Smooth muscle cell (in vitro differentiated cells): Measurements from ENCODE around the gene CARD16. TPM values are rescaled to one million over a fixed set of nuclear protein-coding genes. Genes with fewer than 3 reads are reported as not detected.

Source experiments
- DNase-seq: peaks from one replicate; lab custom pipeline; 2025; ENCODE audit not compliant: unreplicated experiment; lab: John Stamatoyannopoulos, UW
- H2AFZ ChIP-seq: fragments of 200-600 bp; sonication (generic); 2 replicates; pipeline ENCODE4 v1.6.0; 2016; ENCODE audit warnings: antibody characterized with exemption, low read depth, mild to moderate bottlenecking
- H3F3A ChIP-seq: fragments of 200-600 bp; sonication (generic); 2 replicates; pipeline ENCODE4 v1.6.0; 2017; ENCODE audit warnings: antibody characterized with exemption, low read depth
- H3K27ac ChIP-seq: fragments of 200-600 bp; sonication (generic); 2 replicates; pipeline ENCODE4 v1.5.1; 2016; ENCODE audit warnings: low read depth, mild to moderate bottlenecking
- H3K27me3 ChIP-seq: fragments of 200-600 bp; sonication (generic); 2 replicates; pipeline ENCODE4 v1.6.1; 2016; ENCODE audit warnings: low read depth, mild to moderate bottlenecking
- H3K36me3 ChIP-seq: fragments of 200-600 bp; sonication (generic); 2 replicates; pipeline ENCODE4 v1.5.1; 2016; ENCODE audit warnings: low read depth
- H3K4me1 ChIP-seq: fragments of 200-600 bp; sonication (generic); 2 replicates; pipeline ENCODE4 v1.5.1; 2016; ENCODE audit warnings: low read depth
- H3K4me2 ChIP-seq: fragments of 200-600 bp; sonication (generic); 2 replicates; pipeline ENCODE4 v1.6.0; 2016; ENCODE audit warnings: mild to moderate bottlenecking
- H3K4me3 ChIP-seq: fragments of 200-600 bp; sonication (generic); 2 replicates; pipeline ENCODE4 v1.5.1; 2016; ENCODE audit warnings: mild to moderate bottlenecking
- H3K79me2 ChIP-seq: fragments of 200-600 bp; sonication (generic); 2 replicates; pipeline ENCODE4 v1.6.0; 2016; ENCODE audit warnings: low read depth, mild to moderate bottlenecking
- H3K9ac ChIP-seq: fragments of 200-600 bp; sonication (generic); 2 replicates; pipeline ENCODE4 v1.6.0; 2016; ENCODE audit warnings: low read depth
- H3K9me3 ChIP-seq: fragments of 200-600 bp; sonication (generic); replicated peaks from 2 replicates; pipeline ENCODE4 v1.5.1; 2016; ENCODE audit warnings: low read depth
- H4K20me1 ChIP-seq: fragments of 200-600 bp; sonication (generic); 2 replicates; pipeline ENCODE4 v1.6.0; 2016; ENCODE audit warnings: low read depth
- WGBS: methylation state at CpG from one replicate; pipeline ENCODE4 v1.1.7; 2016; ENCODE audit warnings: low lambda C conversion rate; 5-methylcytosine and 5-hydroxymethylcytosine counted together
- polyA plus RNA-seq: library from polyadenylated mRNA; unstranded; fragments of >200 nt; fragmentation: Nextera tagmentation; extraction: Ambion mirVana; gene quantifications from 2 replicates; pipeline ENCODE4 v1.2.1, GENCODE V29; 2016
- total RNA-seq: library from RNA; depleted of rRNA; stranded (reverse); fragments of >200 nt; gene quantifications from 2 replicates; pipeline ENCODE4 v1.2.3, GENCODE V29; 2014
- TF ChIP-seq, protein P1 (sequence below): fragments of 200-600 bp; sonication (generic); IDR thresholded peaks from 2 replicates; pipeline ENCODE4 v1.5.1; 2017; ENCODE audit warnings: borderline replicate concordance, mild to moderate bottlenecking, antibody characterized with exemption; ENCODE audit not compliant: insufficient read depth, poor library complexity, severe bottlenecking

The CARD16 gene
- total and polyA plus RNA-seq, 2 experiments from 2014 or later: 3.7 to 5.5 TPM

DNA sequence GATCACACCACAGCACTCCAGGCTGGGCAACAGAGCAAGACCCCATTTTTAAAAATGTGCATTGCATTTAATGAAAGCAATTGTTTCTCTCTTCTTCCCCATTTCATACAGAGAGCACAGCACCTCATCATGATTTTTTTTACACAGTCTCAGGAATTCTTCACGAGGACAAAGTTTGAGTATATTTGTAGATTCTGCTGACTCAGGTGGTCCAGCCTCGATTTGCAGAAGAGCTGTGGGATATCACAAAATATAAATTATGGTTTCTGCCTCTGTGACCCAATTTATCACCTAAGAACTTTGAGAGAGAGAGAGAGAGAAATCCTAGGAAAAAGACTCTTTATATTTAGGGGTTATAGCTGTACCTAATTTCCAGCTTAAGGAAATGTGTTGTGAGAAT lies 42.0 kb downstream of the CARD16 start:
- H3K79me2 ChIP-seq: no peaks in the 10 kb centered on the region
- WGBS: 95% methylated on average over 2 of the region's 2 CpGs
- TF ChIP-seq, protein P1, sequence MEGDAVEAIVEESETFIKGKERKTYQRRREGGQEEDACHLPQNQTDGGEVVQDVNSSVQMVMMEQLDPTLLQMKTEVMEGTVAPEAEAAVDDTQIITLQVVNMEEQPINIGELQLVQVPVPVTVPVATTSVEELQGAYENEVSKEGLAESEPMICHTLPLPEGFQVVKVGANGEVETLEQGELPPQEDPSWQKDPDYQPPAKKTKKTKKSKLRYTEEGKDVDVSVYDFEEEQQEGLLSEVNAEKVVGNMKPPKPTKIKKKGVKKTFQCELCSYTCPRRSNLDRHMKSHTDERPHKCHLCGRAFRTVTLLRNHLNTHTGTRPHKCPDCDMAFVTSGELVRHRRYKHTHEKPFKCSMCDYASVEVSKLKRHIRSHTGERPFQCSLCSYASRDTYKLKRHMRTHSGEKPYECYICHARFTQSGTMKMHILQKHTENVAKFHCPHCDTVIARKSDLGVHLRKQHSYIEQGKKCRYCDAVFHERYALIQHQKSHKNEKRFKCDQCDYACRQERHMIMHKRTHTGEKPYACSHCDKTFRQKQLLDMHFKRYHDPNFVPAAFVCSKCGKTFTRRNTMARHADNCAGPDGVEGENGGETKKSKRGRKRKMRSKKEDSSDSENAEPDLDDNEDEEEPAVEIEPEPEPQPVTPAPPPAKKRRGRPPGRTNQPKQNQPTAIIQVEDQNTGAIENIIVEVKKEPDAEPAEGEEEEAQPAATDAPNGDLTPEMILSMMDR: no peak

DNA sequence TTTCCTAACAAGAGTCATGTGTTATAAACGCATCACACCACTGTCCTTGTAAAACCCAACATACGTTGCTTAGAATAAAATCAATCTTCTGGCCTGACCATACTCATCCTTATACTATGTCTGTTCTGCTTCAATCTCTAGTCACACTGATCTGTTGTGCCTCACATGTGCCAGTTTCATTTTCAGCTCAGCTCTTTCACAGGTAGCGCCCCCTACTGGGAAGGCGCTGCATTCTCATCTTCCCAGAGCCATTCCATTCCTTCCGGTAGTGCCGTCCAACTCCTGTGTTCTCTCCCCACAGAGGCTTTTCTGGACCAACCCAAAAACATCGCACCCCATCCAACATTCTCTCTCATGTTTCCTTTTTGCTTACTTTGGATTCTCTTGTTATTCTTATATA lies 44.3 kb downstream of the CARD16 start:
- Histone ChIP-seq H3K36me3 (no peaks in the 10 kb centered on the region), H4K20me1 (no peaks in the 10 kb centered on the region), H3K9me3 (no peaks in the 10 kb centered on the region), H3F3A (no peaks in the 10 kb centered on the region), H3K79me2 (no peaks in the 10 kb centered on the region), H3K4me1 (no peaks in the 10 kb centered on the region), H2AFZ (no peak overlapping the region), H3K27me3 (no peaks in the 10 kb centered on the region), H3K27ac (no peak overlapping the region), H3K4me3 (no peak overlapping the region), H3K9ac (no peak overlapping the region), H3K4me2 (no peak overlapping the region)
- 77% methylated on average over 7 of the region's 7 CpGs for WGBS
- no peak for DNase-seq
- TF ChIP-seq, protein P1: peak; percentile 34

More for the DNA sequence above, 42.0 kb downstream of the CARD16 start:
- DNase-seq: no peak
- Histone ChIP-seq H3K36me3 (no peaks in the 10 kb centered on the region), H3K4me3 (no peak overlapping the region), H3K4me2 (no peak overlapping the region), H3K9me3 (no peaks in the 10 kb centered on the region), H3K27me3 (no peaks in the 10 kb centered on the region), H3K4me1 (no peaks in the 10 kb centered on the region), H2AFZ (no peak overlapping the region), H3F3A (no peaks in the 10 kb centered on the region), H3K27ac (no peak overlapping the region), H3K9ac (no peak overlapping the region), H4K20me1 (no peaks in the 10 kb centered on the region)

DNA sequence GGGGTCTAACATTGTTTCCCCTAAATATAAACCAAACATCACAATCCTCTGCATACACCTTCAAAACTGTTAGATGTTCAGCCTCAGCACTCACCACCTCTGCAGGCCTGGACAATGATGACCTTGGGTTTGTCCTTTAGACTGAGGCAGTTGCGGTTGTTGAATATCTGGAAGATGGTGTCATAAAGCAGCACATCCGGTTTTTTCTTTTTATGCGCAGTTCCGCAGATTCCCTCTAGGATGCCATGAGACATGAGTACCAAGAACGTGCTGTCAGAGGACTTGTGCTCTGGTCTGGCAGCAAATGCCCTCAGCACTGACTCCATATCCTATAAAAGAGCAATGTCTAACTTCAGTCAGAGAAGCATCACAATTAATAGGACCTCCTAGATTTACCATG lies 45.0 kb downstream of the CARD16 start:
- Histone ChIP-seq H3F3A (no peaks in the 10 kb centered on the region), H3K9me3 (no peaks in the 10 kb centered on the region), H3K27me3 (no peaks in the 10 kb centered on the region), H3K36me3 (no peaks in the 10 kb centered on the region), H3K4me2 (no peak overlapping the region), H2AFZ (no peak overlapping the region), H3K27ac (no peak overlapping the region), H3K4me1 (no peaks in the 10 kb centered on the region), H3K79me2 (no peaks in the 10 kb centered on the region), H4K20me1 (no peaks in the 10 kb centered on the region), H3K9ac (no peak overlapping the region), H3K4me3 (no peak overlapping the region)
- WGBS: 88% methylated on average over 5 of the region's 5 CpGs
- DNase-seq: no peak
- TF ChIP-seq, protein P1: peak; percentile 5

DNA sequence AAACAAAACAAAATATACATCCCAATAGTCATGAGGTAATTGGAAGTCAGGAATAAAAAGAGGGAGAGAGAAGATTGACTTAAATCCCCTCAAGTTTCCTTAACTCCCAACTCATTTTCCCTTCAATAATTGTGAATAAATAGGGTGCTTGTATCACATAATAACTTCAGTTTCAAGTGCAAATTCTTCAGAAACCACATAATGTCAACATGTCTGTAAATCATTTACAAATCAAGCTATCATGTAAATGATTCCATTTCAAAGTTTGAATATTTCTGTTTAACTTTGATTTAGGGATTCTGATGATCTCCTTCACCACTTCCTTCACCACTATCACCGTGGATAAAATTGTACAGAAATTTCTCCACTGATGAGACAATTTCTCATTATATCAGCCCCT lies 45.4 kb downstream of the CARD16 start:
- Histone ChIP-seq H3F3A (no peaks in the 10 kb centered on the region), H3K27me3 (no peaks in the 10 kb centered on the region), H3K4me2 (no peak overlapping the region), H3K9ac (no peak overlapping the region), H3K9me3 (no peaks in the 10 kb centered on the region), H3K4me3 (no peak overlapping the region), H2AFZ (no peak overlapping the region), H3K79me2 (no peaks in the 10 kb centered on the region), H3K27ac (no peak overlapping the region), H3K4me1 (no peaks in the 10 kb centered on the region), H4K20me1 (no peaks in the 10 kb centered on the region), H3K36me3 (no peaks in the 10 kb centered on the region)
- TF ChIP-seq, protein P1: no peak
- 84% methylated on average over 1 of the region's 1 CpG for WGBS
- no peak for DNase-seq
